Measurements from ENCODE around the gene KRT1. TPM values are rescaled to one million over a fixed set of nuclear protein-coding genes. Genes with fewer than 3 reads are reported as not detected.

Gene KRT1
- total RNA-seq, 1 donor from 2014 or later: not detected

DNA sequence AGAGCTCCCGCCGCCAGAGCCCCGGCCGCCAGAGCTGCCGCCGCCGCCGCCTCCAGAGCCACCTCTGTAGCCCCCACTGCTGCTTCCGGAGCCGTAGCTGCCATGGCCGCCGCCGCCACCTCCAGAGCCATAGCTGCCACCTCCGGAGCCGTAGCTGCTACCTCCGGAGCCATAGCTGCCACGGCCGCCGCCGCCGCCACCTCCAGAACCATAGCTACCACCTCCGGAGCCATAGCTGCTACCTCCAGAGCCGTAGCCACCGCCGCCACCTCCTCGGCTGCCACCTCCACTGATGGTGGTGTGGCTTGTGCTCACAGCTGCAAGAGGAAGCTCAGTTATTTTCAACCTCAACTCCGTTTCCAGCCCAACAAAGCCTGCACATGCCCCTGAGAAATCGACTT, 4.9 kb downstream of the KRT1 start:
- no peak for TF ChIP-seq CTCF (IDR thresholded peaks at IDR 0.05; ENCODE audit: partially characterized antibody, unreplicated experiment)
- no peak for DNase-seq
- Mint-ChIP-seq H3K4me1 (ENCODE audit: low read depth, unreplicated experiment) (no peaks in the 10 kb centered on the region), H3K27ac (ENCODE audit: unreplicated experiment) (no peak overlapping the region), H3K9me3 (ENCODE audit: unreplicated experiment) (no peaks in the 10 kb centered on the region), H3K36me3 (ENCODE audit: unreplicated experiment) (no peaks in the 10 kb centered on the region), H3K4me3 (ENCODE audit: unreplicated experiment) (no peak overlapping the region), H3K27me3 (ENCODE audit: unreplicated experiment) (no peaks in the 10 kb centered on the region)

DNA sequence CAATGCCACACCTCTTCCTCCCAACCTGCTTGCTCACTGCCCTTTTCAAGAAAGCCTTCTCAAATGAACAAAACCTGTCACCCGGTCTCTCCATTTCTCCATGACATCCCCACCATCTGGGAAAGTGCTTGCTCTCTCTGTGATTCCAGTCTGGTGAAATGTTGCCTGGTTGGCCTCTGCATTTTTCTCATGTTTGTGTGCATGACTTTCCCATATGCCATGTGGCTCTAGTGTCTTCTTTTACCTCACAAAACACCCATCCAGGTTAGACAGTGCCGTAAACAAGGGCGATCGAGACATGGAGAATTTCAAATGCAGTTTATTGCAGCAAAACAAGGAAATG, 5.8 kb downstream of the KRT1 start:
- Mint-ChIP-seq H3K4me1 (ENCODE audit: low read depth, unreplicated experiment) (no peaks in the 10 kb centered on the region), H3K4me3 (ENCODE audit: unreplicated experiment) (no peak overlapping the region), H3K36me3 (ENCODE audit: unreplicated experiment) (no peaks in the 10 kb centered on the region), H3K27ac (ENCODE audit: unreplicated experiment) (no peak overlapping the region), H3K9me3 (ENCODE audit: unreplicated experiment) (no peaks in the 10 kb centered on the region), H3K27me3 (ENCODE audit: unreplicated experiment) (no peaks in the 10 kb centered on the region)
- DNase-seq: no peak
- TF ChIP-seq CTCF (IDR thresholded peaks at IDR 0.05; ENCODE audit: partially characterized antibody, unreplicated experiment): no peak

GRCh38 chr12:52673713-52674432, 6.3 kb downstream of the KRT1 start:
- TF ChIP-seq CTCF (IDR thresholded peaks at IDR 0.05; ENCODE audit: partially characterized antibody, unreplicated experiment): no peak
- Mint-ChIP-seq H3K4me3 (ENCODE audit: unreplicated experiment) (no peak overlapping the region), H3K36me3 (ENCODE audit: unreplicated experiment) (no peaks in the 10 kb centered on the region), H3K9me3 (ENCODE audit: unreplicated experiment) (no peaks in the 10 kb centered on the region), H3K27ac (ENCODE audit: unreplicated experiment) (no peak overlapping the region), H3K27me3 (ENCODE audit: unreplicated experiment) (no peaks in the 10 kb centered on the region), H3K4me1 (ENCODE audit: low read depth, unreplicated experiment) (no peaks in the 10 kb centered on the region)
- DNase-seq: no peak

DNA sequence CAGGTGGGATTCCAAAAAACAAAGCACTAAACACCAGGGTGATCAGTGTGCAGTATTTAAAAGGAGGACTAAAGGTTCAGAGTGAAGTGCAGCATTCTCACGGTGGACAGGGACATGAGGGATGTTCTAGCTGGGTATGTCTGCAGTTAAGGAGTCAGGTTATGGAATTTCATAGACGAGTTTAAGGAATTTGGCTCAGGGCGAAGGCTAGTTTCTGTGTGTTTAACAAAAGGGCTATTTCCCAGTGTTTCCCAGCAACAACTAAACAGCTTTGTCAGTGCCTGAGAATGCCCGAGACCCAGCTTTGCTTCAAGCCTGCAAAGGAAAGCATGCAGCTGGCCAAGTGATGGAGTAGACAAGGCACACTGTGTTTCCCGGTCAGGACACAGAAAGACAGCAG, 7.0 kb downstream of the KRT1 start:
- no peak overlapping the region for H3K4me3 Mint-ChIP-seq (ENCODE audit: unreplicated experiment)
- H3K36me3 Mint-ChIP-seq (ENCODE audit: unreplicated experiment): no peaks in the 10 kb centered on the region
- H3K4me1 Mint-ChIP-seq (ENCODE audit: low read depth, unreplicated experiment): no peaks in the 10 kb centered on the region
- TF ChIP-seq CTCF (IDR thresholded peaks at IDR 0.05; ENCODE audit: partially characterized antibody, unreplicated experiment): no peak
- no peak overlapping the region for H3K27ac Mint-ChIP-seq (ENCODE audit: unreplicated experiment)
- DNase-seq: no peak
- H3K9me3 Mint-ChIP-seq (ENCODE audit: unreplicated experiment): no peaks in the 10 kb centered on the region
- peaks cover 3% of the 10 kb centered on the region for H3K27me3 Mint-ChIP-seq (ENCODE audit: unreplicated experiment)

DNA sequence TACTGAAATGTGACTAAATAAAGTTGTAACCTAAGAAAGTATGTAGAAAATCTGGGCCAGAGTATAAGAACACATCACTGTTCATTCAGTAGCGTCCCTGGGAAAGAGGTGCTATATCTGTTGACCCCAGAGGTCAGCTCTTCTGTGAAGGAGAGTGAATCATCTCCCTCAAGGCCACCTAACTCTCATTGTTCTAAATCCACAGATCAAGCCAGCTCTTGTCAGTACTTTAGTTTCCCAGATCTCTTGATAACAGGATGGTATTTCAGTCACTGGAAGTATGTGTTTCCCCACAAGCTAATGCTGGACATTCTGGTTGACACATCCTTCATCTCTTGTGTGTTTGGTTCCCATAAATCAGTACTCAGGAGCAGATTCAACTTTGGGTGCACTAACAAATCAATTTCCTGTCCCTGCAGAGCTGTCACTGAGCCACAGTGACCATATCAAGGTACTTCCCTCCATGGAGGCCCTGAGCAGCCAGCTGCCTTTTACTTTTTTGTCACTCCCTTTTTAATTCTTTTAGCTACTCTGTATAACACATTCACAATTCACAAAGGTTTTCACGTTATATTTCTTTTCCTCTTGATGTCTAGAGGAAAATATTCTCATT, 7.8 kb downstream of the KRT1 start:
- DNase-seq: no peak
- Mint-ChIP-seq H3K4me1 (ENCODE audit: low read depth, unreplicated experiment) (no peaks in the 10 kb centered on the region), H3K36me3 (ENCODE audit: unreplicated experiment) (no peaks in the 10 kb centered on the region), H3K4me3 (ENCODE audit: unreplicated experiment) (no peak overlapping the region), H3K9me3 (ENCODE audit: unreplicated experiment) (no peaks in the 10 kb centered on the region), H3K27me3 (ENCODE audit: unreplicated experiment) (peaks cover 3% of the 10 kb centered on the region), H3K27ac (ENCODE audit: unreplicated experiment) (no peak overlapping the region)
- no peak for TF ChIP-seq CTCF (IDR thresholded peaks at IDR 0.05; ENCODE audit: partially characterized antibody, unreplicated experiment)

Measured in glutamatergic neuron (in vitro differentiated cells).